DMS114 treated with DMSO at 0.1 percent for 48 hours (cell line): Measurements from ENCODE around the gene ARL3.
"Not testable (repeated sequence)": the region's sequence is repeated elsewhere in the genome, so short reads cannot be mapped to it uniquely, and the experiment has no call there.

Experiments used
- DNase-seq: peaks from one replicate; lab custom pipeline; 2025; ENCODE audit not compliant: unreplicated experiment; lab: John Stamatoyannopoulos, UW

The ARL3 gene

GRCh38 chr10:102673819-102674511 lies 40.2 kb downstream of the ARL3 start:
- DNase-seq = no peak

DNA sequence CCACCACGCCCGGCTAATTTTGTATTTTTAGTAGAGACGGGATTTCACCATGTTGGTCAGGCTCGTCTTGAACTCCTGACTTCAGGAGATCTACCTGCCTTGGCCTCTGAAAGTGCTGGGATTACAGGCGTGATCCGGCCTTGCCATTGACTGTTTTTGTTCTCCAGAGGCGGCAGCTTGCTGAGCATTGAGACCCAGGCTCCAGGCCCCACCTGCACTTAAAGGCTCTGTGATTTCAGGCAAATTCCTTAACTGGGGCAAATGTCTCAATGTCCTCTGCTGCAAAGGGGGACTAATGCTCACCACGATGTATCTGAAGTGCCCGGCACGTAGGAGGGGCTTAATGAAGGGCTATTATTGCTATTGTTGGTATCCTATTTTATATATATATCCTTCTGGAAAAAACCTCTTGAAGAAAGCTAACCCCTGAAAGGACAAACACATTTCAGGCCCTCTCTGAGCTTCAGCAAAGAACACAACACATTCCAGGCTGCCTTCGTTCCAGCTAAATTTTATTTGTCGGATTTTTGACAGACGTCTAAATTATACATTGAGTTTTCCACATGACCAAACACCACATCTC lies 40.9 kb downstream of the ARL3 start:
- no peak for DNase-seq

DNA sequence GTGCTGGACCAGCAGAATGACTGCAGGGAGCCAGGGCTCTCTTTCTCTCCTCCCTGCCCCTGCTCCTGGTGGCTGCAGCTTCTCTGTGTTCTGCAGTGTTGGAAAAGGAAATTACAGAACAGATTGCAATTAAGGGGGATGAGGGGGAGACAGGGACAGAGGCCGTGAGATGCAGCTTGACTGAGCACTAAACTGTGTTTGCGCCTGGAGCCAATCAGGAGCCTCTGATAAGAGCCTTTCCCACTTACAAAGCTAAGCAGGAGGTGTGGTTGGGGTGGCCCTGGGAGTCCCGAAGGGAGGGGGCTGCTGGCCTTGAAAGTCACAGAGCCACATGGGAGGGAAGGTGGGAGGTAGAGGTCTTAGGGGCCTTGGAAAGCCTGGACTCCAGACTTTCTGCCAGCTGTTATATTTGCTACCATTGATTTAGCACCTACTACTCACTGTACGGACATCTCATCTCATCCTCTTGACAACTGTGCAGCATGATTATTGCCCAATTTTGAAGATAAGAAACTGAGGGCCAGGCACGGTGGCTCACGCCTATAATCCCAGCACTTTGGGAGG lies 43.2 kb downstream of the ARL3 start:
- no peak for DNase-seq

DNA sequence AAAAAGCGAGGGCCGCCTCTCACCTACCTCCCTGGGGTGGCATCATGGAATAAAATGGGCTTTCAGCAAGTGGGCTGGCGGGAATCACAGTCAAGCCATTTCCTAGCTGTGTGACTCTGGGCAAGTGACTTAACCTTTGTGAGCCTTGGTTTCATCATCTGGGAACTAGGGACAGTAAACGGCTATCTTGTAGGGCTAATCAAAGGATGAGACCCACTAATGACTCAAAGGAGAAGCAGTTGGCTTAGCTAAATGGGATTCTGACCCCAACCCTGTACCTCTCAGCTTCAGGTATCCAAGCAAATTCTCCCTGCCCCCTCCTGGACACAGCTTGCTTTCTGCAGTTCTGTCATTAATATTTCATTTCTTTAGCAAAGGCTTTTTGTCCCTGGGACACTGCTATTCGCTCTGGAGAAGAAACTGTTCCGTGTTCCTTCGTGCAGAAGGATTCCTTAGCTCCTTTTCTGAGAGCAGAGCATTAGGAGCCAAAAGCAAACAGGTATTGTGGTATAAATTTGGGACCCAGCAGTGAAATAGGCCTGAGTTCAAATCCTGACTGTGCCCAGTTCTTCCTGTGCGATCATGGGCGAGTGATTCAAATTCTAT lies 44.0 kb downstream of the ARL3 start:
- no peak for DNase-seq

DNA sequence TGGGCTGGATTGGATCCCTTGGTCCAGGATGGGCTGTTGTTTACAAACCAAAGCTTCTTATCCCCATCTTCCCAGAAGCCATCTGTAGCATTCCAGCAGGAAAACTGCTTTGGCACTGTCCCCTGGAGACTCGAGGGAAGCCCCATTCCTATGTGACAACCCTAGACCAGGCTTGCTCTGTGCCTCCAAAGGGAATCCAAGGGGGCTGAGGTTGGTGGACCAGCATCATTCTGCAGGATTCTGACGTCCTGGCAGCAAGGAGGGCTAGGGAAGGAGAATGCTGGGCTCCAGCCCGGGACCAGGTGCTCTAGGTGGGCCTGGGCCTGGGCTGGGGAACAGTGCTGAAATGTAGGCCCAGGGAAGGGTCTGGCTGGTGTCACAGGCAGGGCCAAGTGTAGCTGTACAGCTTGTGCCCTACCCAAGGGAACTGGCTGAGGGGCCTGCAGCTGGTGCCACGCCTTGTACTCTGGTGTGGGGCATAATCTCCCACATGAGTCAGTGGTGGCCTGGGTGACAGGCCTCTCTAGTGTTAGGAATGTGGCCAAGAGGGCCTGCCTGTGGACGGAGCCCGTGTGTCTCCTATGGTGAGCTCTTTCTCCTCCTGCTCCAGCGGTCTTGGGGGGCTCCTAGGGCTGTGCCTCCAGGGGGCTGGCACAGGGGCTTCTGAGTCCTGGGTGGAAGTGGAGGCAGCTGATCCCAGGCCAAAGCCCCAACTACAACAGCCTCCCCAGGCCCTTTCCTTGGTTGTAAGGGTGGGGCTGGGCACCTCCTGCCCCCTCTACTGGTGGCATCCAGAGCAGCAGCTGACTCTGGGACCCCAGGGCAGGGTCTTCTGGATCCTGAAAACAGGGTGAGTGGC lies 44.8 kb downstream of the ARL3 start:
- no peak for DNase-seq

DNA sequence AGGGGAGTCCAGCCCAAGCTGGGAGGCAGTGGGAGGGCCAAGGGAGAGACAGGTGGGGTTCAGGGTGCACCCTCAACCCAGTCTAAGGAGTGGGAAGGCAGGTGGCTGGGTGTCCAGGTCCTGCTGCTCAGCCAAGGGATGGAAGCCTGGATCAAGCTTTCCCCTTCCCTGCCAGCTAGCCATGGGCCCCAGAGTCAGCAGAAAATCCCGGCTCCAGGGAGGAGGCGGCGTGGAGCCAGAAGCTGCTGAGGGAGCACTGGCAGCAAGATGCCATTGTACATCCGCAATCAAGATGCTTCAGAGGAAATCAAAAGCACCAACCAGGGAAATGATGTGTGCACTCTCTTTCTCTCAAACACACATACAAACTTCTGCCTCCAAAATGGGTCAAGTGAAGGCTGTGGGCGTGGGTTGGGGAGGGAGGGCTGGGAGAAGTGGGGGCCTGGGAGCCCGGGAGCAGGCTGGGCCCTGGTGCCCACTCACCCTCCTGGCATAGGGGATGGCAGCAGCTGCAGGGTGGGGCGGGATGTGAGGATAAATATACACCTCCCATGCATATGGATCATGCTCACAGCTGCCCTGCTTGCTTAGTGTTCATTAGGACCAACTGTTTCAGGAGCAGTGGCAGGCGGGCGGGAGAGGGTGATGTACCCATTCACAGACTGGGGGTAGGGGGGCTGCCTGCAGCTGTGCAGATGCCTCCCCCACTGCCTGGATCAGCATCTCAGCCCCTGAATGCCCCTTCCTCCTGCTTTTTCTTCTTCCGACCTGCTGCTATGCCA lies 45.7 kb downstream of the ARL3 start:
- DNase-seq = no peak

DNA sequence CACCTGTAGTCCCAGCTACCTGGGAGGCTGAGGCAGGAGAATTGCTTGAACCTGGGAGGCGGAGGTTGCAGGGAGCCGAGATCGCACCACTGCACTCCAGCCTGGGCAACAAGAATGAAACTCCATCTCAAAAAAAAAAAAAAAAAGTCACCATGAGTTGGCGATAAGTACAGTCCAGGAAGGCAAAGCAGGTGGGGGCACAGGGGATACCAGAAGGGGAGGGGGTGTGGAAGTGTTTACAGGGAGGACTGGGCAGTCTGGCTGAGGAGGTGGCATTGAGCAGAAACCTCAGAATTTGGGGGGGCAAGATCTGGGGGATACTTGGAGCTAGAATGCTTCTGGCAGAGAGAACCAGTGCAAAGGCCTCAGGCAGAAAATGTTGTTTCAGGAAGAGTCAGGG lies 46.8 kb downstream of the ARL3 start:
- DNase-seq = not testable (repeated sequence)

DNA sequence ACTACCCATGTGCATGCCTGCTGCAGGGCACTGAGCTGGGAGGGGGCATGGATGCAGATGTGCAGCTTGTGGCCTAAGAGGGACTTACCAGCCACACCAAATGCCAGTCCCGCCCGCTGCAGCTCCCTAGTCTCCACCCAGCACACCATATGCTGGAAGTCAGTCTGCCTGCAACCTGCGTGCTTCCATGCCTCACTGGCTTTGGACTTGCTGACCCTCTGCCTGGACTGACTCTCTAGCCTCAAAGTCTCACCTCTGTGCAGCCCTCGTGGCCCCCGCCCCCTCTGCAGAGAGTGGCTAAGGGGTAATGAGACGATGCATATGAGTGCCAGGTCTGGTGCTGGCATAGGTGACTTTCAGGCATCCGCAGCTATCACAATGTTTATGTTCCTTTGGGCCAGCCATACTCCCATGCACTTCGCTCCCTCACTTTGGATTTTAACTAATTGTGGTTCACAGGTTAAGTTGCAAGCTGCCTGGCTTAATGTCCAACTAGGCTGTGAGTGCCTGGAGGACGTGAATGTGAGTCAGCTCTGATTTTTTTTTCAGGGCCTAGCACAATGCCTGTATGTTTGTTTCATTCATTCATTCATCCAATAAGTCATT lies 48.2 kb downstream of the ARL3 start:
- no peak for DNase-seq

DNA sequence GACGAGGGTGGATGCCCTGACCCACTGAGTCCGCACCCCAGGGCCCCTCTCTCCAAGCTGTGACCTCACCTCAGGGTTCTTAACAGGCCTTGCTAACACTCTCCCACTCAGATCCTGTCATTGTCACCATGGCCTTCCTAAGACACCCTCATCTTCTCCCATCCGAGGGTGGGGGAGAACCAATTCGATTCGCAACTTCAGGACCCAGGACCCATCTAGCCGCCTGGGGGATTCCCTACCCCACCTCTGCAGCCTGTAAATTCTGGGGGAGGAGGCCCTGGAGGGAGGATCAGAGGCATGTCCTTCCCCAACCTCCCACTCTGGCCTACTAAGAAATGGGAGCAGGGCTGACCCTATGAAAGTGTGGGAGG lies 52.6 kb downstream of the ARL3 start:
- no peak for DNase-seq

DNA sequence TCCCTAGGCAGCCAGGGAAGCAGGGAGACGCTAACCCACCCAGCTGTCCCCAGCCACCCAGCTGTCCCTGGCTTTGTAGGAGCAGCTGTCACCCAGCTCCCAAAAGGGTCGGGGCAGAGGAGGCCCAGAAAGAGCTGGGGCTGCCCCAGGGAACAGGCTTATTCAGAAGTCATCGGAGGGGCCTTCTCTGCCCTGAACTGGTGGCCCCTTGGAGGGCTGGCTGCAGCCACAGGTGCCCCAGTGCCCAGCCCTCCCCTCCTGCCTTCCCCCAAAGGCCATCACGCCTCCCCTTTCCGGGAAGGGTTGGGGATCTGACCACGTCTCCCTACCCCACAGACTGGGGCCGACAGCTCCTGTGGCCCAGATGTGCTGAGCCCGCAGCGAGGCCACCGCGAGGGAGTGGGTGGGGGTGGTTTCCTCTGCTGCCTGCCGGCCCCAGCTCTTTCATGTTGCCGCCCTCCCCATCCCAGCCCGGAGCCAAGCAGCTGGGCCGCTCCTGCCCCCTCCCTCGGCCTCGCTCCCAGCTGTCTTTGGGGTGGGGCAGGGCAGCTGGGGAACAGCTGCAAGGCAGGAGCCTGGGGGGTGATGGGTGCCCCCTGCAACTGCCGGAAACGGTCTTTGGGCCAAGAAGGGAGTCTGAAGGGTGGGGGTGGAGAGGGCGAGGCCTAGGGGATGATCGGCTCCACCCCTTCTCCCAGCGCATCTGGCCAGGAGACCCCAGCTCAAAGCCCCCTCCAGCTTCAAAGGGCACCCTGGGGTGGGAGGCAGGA lies 53.1 kb downstream of the ARL3 start:
- no peak for DNase-seq

DNA sequence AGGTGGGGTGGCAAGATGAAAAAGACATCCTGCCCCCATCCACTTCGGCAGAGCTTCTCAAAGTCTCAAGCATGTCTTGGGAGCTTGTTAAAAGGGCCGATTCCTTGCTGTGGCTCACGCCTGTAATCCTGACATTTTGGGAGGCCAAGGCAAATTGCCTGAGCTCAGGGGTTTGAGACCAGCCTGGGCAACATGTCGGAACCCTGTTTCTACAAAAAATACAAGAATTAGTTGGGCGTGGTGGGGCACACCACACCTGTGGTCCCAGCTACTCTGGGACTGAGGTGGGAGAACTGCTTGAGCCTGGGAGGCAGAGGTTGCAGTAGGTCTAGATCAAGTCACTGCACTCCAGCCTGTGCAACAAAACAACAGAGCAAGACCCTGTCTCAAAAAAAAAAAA lies 55.4 kb downstream of the ARL3 start:
- DNase-seq = no peak

DNA sequence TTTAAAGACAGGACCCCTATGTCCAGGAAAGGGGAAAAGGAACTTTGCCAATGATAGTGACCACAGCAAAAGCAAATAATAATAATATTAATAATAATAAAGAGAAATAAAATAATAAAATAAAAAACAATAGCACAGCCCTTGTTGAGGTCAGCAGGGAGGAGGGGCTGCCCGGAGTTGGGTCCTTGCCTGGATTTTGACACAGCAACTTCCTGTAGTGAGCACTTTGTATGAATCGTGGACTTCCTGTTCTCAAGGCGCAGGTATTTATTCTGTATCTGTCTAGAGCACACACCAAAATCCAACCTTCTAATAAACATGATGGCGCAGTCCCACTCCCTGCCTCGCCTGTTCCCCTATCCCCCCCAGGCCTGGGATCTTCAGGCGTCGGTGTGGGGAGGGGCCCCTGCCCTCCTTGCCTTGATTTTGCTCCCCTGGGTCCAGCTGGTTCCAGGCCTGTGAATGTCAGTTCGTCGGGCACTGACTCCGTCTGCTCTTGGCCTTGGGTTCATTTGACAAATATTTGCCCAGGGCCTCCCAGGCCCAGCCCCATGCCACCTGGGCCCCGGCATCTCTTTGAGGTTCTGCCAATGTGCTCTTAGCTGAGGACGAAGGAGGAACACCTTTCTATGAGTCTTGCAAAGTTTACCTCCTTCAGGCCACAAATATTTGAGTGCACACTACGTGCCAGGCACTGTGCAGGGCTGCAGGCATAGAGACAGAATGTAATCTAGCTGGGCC lies 56.0 kb downstream of the ARL3 start:
- no peak for DNase-seq

- DNase-seq = no peak
Observed at GRCh38 chr10:102657451-102657850, 56.7 kb downstream of the ARL3 start.

DNA sequence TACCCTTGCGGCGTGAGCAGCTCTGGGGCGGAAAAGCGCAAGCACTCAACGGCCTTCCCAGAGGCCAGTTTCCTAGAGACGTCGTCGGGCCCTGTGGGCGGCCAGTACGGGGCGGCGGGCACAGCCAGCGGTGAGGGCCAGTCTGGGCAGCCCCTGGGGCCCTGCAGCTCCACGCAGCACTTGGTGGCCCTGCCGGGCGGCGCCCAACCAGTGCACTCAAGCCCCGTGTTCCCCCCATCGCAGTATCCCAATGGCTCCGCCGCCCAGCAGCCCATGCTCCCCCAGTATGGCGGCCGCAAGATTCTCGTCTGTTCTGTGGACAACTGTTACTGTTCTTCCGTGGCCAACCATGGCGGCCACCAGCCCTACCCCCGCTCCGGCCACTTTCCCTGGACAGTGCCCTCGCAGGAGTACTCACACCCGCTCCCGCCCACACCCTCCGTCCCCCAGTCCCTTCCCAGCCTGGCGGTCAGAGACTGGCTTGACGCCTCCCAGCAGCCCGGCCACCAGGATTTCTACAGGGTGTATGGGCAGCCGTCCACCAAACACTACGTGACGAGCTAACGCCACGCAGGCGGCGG lies 57.3 kb downstream of the ARL3 start:
- no peak for DNase-seq

- DNase-seq = no peak
Observed at GRCh38 chr10:102656026-102656425, 58.2 kb downstream of the ARL3 start.

DNA sequence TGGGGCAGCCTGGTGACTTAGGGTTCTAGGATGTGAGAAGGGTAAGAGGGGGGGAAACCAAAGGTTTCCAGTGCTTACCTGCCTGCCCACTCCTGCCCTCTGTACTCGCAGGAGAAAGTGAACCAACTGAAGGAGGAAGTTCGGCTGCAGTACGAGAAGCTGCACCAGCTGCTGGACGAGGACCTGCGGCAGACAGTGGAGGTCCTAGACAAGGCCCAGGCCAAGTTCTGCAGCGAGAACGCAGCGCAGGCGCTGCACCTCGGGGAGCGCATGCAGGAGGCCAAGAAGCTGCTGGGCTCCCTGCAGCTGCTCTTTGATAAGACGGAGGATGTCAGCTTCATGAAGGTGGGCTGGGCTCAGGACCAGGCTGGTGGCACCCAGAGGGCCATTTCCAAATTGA lies 59.2 kb downstream of the ARL3 start:
- DNase-seq = no peak

DNA sequence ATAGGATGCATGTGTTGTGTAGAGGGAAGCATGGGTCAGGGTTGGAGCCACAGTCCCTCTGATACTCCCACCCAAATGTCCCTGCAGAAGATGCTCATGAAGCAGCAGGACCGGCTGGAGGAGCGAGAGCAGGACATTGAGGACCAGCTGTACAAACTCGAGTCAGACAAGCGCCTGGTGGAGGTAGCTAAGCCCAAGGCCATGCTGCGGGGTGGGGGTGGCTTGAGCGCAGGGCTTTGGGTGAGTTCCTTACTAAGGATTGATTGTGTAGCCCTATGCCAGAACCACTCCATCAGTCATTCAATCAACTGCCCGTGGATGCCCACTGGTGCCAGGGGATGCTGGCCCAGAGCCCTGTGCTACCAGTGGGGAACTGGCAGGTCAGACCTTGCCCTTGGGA lies 59.6 kb downstream of the ARL3 start:
- DNase-seq = no peak

DNA sequence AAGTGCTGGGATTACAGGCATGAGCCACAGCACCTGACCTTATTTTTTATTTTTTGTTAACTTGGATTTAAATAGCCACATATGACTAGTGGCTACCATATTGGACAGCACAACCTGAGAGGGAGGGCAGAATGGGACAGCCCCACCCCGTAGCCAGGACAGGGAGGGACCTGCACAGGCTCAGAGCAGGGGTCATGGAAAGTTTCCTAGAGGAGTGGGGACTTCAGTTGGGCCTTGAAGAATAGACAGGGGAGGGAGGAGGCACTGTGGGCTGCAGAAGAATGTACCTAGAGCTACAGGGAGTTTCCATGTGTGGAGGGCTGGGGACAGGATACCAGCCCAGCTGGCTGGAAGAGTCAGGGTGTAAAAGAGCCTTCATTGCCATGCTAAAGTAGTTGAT lies 61.1 kb downstream of the ARL3 start:
- DNase-seq = no peak
